MM.1S (cell line): ENCODE results near the gene ACOT6.
"Not testable (repeated sequence)": the region's sequence is repeated elsewhere in the genome, so short reads cannot be mapped to it uniquely, and the experiment has no call there.

ENCODE experiments used
- EZH2 ChIP-seq: fragments of 300-600 bp; sonication (generic); optimal IDR thresholded peaks from 2 replicates; pipeline ENCODE3; 2017; ENCODE audit warnings: low read depth, mild to moderate bottlenecking, antibody characterized with exemption, low read length, mixed read lengths
- EZH2phosphoT487 ChIP-seq: fragments of 300-600 bp; sonication (generic); IDR thresholded peaks from 2 replicates; pipeline ENCODE4 v1.6.1; 2018; ENCODE audit warnings: antibody characterized with exemption, low read length
- TF ChIP-seq, protein P1 (sequence below): fragments of 300-600 bp; sonication (generic); IDR thresholded peaks from 2 replicates; pipeline ENCODE4 v1.5.1; 2016; ENCODE audit warnings: antibody characterized with exemption, low read length, mixed read lengths

DNA sequence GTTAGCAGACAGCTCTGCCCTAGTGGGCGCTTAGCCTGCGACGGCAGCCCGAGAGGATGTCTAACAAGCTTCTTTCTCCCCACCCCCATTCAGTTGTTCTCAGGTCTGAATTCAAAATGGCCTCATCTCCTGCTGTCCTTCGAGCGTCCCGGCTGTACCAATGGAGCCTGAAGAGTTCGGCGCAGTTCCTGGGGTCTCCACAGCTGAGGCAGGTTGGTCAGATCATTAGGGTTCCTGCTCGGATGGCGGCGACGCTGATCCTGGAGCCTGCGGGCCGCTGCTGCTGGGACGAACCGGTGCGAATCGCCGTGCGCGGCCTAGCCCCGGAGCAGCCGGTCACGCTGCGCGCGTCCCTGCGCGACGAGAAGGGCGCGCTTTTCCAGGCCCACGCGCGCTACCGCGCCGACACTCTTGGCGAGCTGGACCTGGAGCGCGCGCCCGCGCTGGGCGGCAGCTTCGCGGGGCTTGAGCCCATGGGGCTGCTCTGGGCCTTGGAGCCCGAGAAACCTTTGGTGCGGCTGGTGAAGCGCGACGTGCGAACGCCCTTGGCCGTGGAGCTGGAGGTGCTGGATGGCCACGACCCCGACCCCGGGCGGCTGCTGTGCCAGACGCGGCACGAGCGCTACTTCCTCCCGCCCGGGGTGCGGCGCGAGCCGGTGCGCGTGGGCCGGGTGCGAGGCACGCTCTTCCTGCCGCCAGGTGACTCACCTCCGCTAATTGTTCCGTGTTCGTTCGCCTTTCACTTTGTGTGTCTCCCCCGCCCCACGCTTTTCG lies 42.9 kb upstream of the ACOT6 start, which contains the start of gene ACOT2:
- TF ChIP-seq, protein P1, sequence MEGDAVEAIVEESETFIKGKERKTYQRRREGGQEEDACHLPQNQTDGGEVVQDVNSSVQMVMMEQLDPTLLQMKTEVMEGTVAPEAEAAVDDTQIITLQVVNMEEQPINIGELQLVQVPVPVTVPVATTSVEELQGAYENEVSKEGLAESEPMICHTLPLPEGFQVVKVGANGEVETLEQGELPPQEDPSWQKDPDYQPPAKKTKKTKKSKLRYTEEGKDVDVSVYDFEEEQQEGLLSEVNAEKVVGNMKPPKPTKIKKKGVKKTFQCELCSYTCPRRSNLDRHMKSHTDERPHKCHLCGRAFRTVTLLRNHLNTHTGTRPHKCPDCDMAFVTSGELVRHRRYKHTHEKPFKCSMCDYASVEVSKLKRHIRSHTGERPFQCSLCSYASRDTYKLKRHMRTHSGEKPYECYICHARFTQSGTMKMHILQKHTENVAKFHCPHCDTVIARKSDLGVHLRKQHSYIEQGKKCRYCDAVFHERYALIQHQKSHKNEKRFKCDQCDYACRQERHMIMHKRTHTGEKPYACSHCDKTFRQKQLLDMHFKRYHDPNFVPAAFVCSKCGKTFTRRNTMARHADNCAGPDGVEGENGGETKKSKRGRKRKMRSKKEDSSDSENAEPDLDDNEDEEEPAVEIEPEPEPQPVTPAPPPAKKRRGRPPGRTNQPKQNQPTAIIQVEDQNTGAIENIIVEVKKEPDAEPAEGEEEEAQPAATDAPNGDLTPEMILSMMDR: not testable (repeated sequence)
- not testable (repeated sequence) for TF ChIP-seq EZH2, EZH2phosphoT487
